Gastrocnemius medialis (tissue), 4 donors: ENCODE measurements around the gene RHEX. TPM values are rescaled to one million over a fixed set of nuclear protein-coding genes. Genes with fewer than 3 reads are reported as not detected.
"Not testable (repeated sequence)": the region's sequence is repeated elsewhere in the genome, so short reads cannot be mapped to it uniquely, and the experiment has no call there.

Experiments
- ATAC-seq, 2 donors: fragments of 150-250 bp; one replicate each; pipeline ENCODE4 v1.9.1; 2016
- DNase-seq, 2 donors: peaks; one replicate each; pipeline ENCODE4 v3.0.0-alpha.2; 2019
- H3K27ac ChIP-seq, 4 donors: fragments of 200-600 bp; sonication (generic); 1 replicate in 1 of 4; 2 replicates in 3 of 4; pipeline ENCODE4 v1.5.1; 2016 to 2018; ENCODE audit warnings: mild to moderate bottlenecking in 2 of 4, moderate library complexity in 1 of 4
- H3K27me3 ChIP-seq, 3 donors: fragments of 200-600 bp; sonication (generic) in 2 of 3; 1 replicate in 1 of 3; 2 replicates in 2 of 3; pipeline versions ENCODE4 v1.5.1 to v1.6.0; 2016 to 2019; ENCODE audit warnings: mild to moderate bottlenecking in 1 of 3, moderate library complexity in 1 of 3
- H3K36me3 ChIP-seq, 2 donors: fragments of 200-600 bp; sonication (generic) in 1 of 2; one replicate each; pipeline ENCODE4 v1.5.1; 2017 to 2018
- H3K4me1 ChIP-seq, 2 donors: fragments of 200-600 bp; sonication (generic) in 1 of 2; one replicate each; pipeline ENCODE4 v1.5.1; 2016 to 2017; ENCODE audit warnings: mild to moderate bottlenecking in 2 of 2
- H3K4me3 ChIP-seq, 4 donors: fragments of 200-600 bp; sonication (generic) in 3 of 4; 1 replicate in 1 of 4; 2 replicates in 3 of 4; pipeline ENCODE4 v1.5.1; 2016 to 2019; ENCODE audit warnings: mild to moderate bottlenecking in 2 of 4
- H3K9me3 ChIP-seq, 3 donors: fragments of 200-600 bp; sonication (generic) in 2 of 3; 1 replicate in 1 of 3; 2 replicates in 2 of 3; pipeline ENCODE4 v1.5.1; 2016 to 2019
- CTCF ChIP-seq, 5 experiments: fragments of 450-650 bp in 3 of 5; fragments of 200-600 bp in 2 of 5; sonication (generic) in 2 of 5; IDR thresholded peaks in 4 of 5; conservative IDR thresholded peaks in 1 of 5; 1 replicate in 4 of 5; 2 replicates in 1 of 5; pipeline ENCODE4 v1.5.1; 2016 to 2019; ENCODE audit warnings: antibody characterized with exemption in 5 of 5, mild to moderate bottlenecking in 3 of 5, moderate library complexity in 3 of 5
- POLR2A ChIP-seq, 2 donors: fragments of 450-650 bp; IDR thresholded peaks; one replicate each; pipeline ENCODE4 v1.6.1; 2017; ENCODE audit warnings: antibody characterized with exemption in 2 of 2, mild to moderate bottlenecking in 2 of 2, moderate library complexity in 2 of 2
- in situ Hi-C, 4 donors: fragments of 200-750 bp; cut with MboI; loops; one replicate each; pipeline versions ENCODE4 v1.15.0 to v1.8.0; 2017; ENCODE audit warnings: low sequenced_read_pairs in 4 of 4
- intact Hi-C: fragments of 100-400 bp; cut with DNase I; formaldehyde crosslinking; loops from one replicate; pipeline ENCODE4 v1.15.1; 2023; ENCODE audit warnings: low total_unique reads
- total RNA-seq, 4 donors: library from RNA; depleted of rRNA; stranded (reverse); fragments of >200 nt; gene quantifications; one replicate each; pipeline versions ENCODE4 v1.1.0 to v1.2.3, GENCODE V29; 2016

RHEX gene
- total RNA-seq, 4 donors from 2014 or later = not detected

GRCh38 chr1:206055639-206056323 lies 2.8 kb downstream of the RHEX start:
- intact Hi-C loops, H3K36me3 ChIP-seq, H3K27me3 ChIP-seq, ATAC-seq, H3K4me1 ChIP-seq, H3K4me3 ChIP-seq, H3K9me3 ChIP-seq, in situ Hi-C loops, H3K27ac ChIP-seq, DNase-seq: not testable (repeated sequence)

- H3K9me3 ChIP-seq, H3K36me3 ChIP-seq, intact Hi-C loops, H3K4me1 ChIP-seq, DNase-seq, ATAC-seq, H3K27ac ChIP-seq, in situ Hi-C loops, H3K4me3 ChIP-seq, H3K27me3 ChIP-seq: not testable (repeated sequence)
Observed at GRCh38 chr1:206058289-206058926, 5.4 kb downstream of the RHEX start.

GRCh38 chr1:206058927-206059292 lies 5.9 kb downstream of the RHEX start:
- H3K27me3 ChIP-seq = no peaks in the 10 kb centered on the region
- H3K27ac ChIP-seq = no peak overlapping the region
- ATAC-seq (no peak), DNase-seq (no peak)
- no peaks in the 10 kb centered on the region for H3K9me3 ChIP-seq
- intact Hi-C loops = no loop called here
- no peaks in the 10 kb centered on the region for H3K36me3 ChIP-seq
- in situ Hi-C loops = no loop called here
- H3K4me3 ChIP-seq = no peak overlapping the region
- no peaks in the 10 kb centered on the region for H3K4me1 ChIP-seq
- TF ChIP-seq POLR2A (IDR thresholded peaks at IDR 0.05) (no peak), CTCF (IDR thresholded peaks at IDR 0.05 in 4 of 5, conservative IDR thresholded peaks at IDR 0.05 in 1 of 5) (no peak)

GRCh38 chr1:206059355-206059915 lies 6.5 kb downstream of the RHEX start:
- Histone ChIP-seq H3K27ac (no peak overlapping the region), H3K4me3 (no peak overlapping the region), H3K9me3 (no peaks in the 10 kb centered on the region), H3K27me3 (no peaks in the 10 kb centered on the region), H3K36me3 (no peaks in the 10 kb centered on the region), H3K4me1 (no peaks in the 10 kb centered on the region)
- TF ChIP-seq POLR2A (IDR thresholded peaks at IDR 0.05) = no peak
- TF ChIP-seq CTCF (IDR thresholded peaks at IDR 0.05 in 4 of 5, conservative IDR thresholded peaks at IDR 0.05 in 1 of 5) = no peak
- intact Hi-C loops (no loop called here), in situ Hi-C loops (no loop called here)
- ATAC-seq (no peak), DNase-seq (no peak)

- Histone ChIP-seq H3K4me3 (no peak overlapping the region), H3K9me3 (no peaks in the 10 kb centered on the region), H3K36me3 (no peaks in the 10 kb centered on the region), H3K27ac (no peak overlapping the region), H3K4me1 (no peaks in the 10 kb centered on the region), H3K27me3 (no peaks in the 10 kb centered on the region)
- in situ Hi-C loops = no loop called here
- no peak for TF ChIP-seq POLR2A (IDR thresholded peaks at IDR 0.05)
- TF ChIP-seq CTCF (IDR thresholded peaks at IDR 0.05 in 4 of 5, conservative IDR thresholded peaks at IDR 0.05 in 1 of 5) = no peak
- DNase-seq (no peak), ATAC-seq (no peak)
- intact Hi-C loops = no loop called here
Observed at GRCh38 chr1:206060844-206061243, 7.9 kb downstream of the RHEX start.
